HG03378 (cell line): ENCODE results near the gene TMEM163.
"Not testable (repeated sequence)": the region's sequence is repeated elsewhere in the genome, so short reads cannot be mapped to it uniquely, and the experiment has no call there.

Experiments
- ATAC-seq: cut with Tn5 transposase; IDR thresholded peaks from one replicate; pipeline ENCODE4 v1.9.1; 2021; ENCODE audit warnings: mild to moderate bottlenecking, moderate library complexity; ENCODE audit not compliant: unreplicated experiment

TMEM163 gene

GRCh38 chr2:134540990-134541389 lies 177.8 kb downstream of the TMEM163 start:
- no peak for ATAC-seq

- no peak for ATAC-seq
These were observed 178.8 kb downstream of the TMEM163 start for GRCh38 chr2:134539981-134540380.

GRCh38 chr2:134537702-134538101 lies 181.1 kb downstream of the TMEM163 start:
- no peak for ATAC-seq

GRCh38 chr2:134537121-134537520 lies 181.7 kb downstream of the TMEM163 start:
- no peak for ATAC-seq

GRCh38 chr2:134536296-134536695 lies 182.5 kb downstream of the TMEM163 start:
- no peak for ATAC-seq

GRCh38 chr2:134532537-134532936 lies 186.3 kb downstream of the TMEM163 start:
- no peak for ATAC-seq

GRCh38 chr2:134527381-134527780 lies 191.4 kb downstream of the TMEM163 start:
- ATAC-seq: no peak

- no peak for ATAC-seq
These were observed 196.0 kb downstream of the TMEM163 start for GRCh38 chr2:134522496-134523455.

GRCh38 chr2:134518101-134518500 lies 200.7 kb downstream of the TMEM163 start:
- ATAC-seq: no peak

- ATAC-seq: no peak
These were observed 203.7 kb downstream of the TMEM163 start for GRCh38 chr2:134515137-134515536.

- ATAC-seq: no peak
These were observed 205.4 kb downstream of the TMEM163 start for GRCh38 chr2:134513465-134513804.

- ATAC-seq: no peak
These were observed 205.9 kb downstream of the TMEM163 start for GRCh38 chr2:134512734-134513464.

GRCh38 chr2:134508391-134508790 lies 210.4 kb downstream of the TMEM163 start:
- no peak for ATAC-seq

GRCh38 chr2:134507697-134508096 lies 211.1 kb downstream of the TMEM163 start:
- no peak for ATAC-seq

- ATAC-seq: not testable (repeated sequence)
These were observed 211.6 kb downstream of the TMEM163 start for GRCh38 chr2:134507159-134507558.

GRCh38 chr2:134505446-134505845 lies 213.4 kb downstream of the TMEM163 start:
- no peak for ATAC-seq

GRCh38 chr2:134504586-134505336 lies 214.0 kb downstream of the TMEM163 start:
- ATAC-seq: no peak

- no peak for ATAC-seq
These were observed 216.7 kb downstream of the TMEM163 start for GRCh38 chr2:134502104-134502503.

- ATAC-seq: no peak
These were observed 217.2 kb downstream of the TMEM163 start for GRCh38 chr2:134501476-134502091.

- no peak for ATAC-seq
These were observed 218.4 kb downstream of the TMEM163 start for GRCh38 chr2:134500211-134500935.
